Heart left ventricle (tissue), 13 donors: ENCODE measurements around the gene LYST.

Source experiments
- POLR2A ChIP-seq, 2 donors: fragments of 450-650 bp; IDR thresholded peaks; one replicate each; pipeline ENCODE4 v1.6.1; 2017; ENCODE audit warnings: antibody characterized with exemption in 2 of 2, mild to moderate bottlenecking in 2 of 2, moderate library complexity in 2 of 2
- TF ChIP-seq, protein P1 (sequence below), 12 donors: fragments of 200-600 bp; sonication (generic) in 4 of 12; IDR thresholded peaks; one replicate each; pipeline versions ENCODE4 v1.5.0 to v1.8.0; 2018 to 2022; ENCODE audit warnings: antibody characterized with exemption in 12 of 12, mild to moderate bottlenecking in 5 of 12
- donor health status: ischemic (EF 13 %, LVEDD 7.1; RV severe dilation, severe dysfunction).
- donor health status: DM: no; HTN: yes; CAD: no.
- donor health status: DM: no; HTN: no; CAD: no.
- donor health status: ischemic (EF 25% LVEDD 6.9; RV normal size, moderate dysfunction).
- donor health status: ischemic (EF 25% LVEDD 5.7; RV mildly dilated, moderate dysfunction).
- donor health status: ischemic (EF 35%, LVEDD 5.7; RV mildly dilated, moderate dysfunction).
- donor health status: nonischemic (EF 11% LVEDD 7.7; RV severe dilation, severe dysfunction).
- donor health status: DM: yes; HTN: yes; CAD: no.
- donor health status: PGD.
- donor health status: ischemic (EF 29% LVEDD 5.4; RV normal size, mild dysfunction).
- donor health status: nonischemic (EF 23%, LVEDD 6.1; RV moderate dilation, normal function).

DNA sequence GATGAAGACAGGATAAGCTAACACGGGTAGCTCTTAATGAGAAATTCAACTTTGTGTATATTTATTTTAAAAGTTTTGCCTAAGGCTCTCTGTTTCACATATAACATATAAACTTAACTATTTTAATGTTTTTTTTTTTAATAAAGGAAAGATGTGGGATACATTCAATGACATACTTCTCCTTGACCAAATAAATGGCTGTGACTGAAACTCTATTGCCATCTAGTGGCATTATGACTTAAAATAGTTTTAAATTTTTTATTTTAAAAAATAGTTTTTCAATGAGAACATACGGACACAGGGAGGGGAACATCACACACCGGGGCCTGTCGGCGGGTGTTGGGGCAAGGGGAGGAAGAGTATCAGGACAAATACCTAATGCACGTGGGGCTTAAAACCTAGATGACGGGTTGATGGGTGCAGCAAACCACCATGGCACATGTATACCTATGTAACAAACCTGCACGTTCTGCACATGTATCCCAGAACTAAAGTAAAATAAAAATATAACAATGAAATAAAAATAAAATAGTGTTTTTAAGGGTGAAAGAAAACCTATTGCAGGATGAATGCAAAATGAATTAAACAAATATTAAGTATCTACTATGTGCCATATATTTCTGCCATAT, 83.4 kb downstream of the LYST start:
- TF ChIP-seq, protein P1, sequence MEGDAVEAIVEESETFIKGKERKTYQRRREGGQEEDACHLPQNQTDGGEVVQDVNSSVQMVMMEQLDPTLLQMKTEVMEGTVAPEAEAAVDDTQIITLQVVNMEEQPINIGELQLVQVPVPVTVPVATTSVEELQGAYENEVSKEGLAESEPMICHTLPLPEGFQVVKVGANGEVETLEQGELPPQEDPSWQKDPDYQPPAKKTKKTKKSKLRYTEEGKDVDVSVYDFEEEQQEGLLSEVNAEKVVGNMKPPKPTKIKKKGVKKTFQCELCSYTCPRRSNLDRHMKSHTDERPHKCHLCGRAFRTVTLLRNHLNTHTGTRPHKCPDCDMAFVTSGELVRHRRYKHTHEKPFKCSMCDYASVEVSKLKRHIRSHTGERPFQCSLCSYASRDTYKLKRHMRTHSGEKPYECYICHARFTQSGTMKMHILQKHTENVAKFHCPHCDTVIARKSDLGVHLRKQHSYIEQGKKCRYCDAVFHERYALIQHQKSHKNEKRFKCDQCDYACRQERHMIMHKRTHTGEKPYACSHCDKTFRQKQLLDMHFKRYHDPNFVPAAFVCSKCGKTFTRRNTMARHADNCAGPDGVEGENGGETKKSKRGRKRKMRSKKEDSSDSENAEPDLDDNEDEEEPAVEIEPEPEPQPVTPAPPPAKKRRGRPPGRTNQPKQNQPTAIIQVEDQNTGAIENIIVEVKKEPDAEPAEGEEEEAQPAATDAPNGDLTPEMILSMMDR (IDR thresholded peaks at IDR 0.05): peak; percentile 27 to 65 (median 54)
- TF ChIP-seq POLR2A (IDR thresholded peaks at IDR 0.05): no peak
